Fibroblast of lung (primary cell): Measurements from ENCODE around the gene DND1.

ENCODE experiments used
- CTCF ChIP-seq, 2 donors: IDR thresholded peaks in 1 of 2; conservative IDR thresholded peaks in 1 of 2; 1 replicate in 1 of 2; 2 replicates in 1 of 2; pipeline ENCODE4 v1.5.1; 2011 to 2012; ENCODE audit warnings: low read length in 2 of 2, control low read depth in 1 of 2, inconsistent platforms in 1 of 2, low read depth in 1 of 2, mild to moderate bottlenecking in 1 of 2
- EZH2 ChIP-seq: IDR thresholded peaks from 2 replicates; pipeline ENCODE4 v1.5.1; 2012; ENCODE audit warnings: low read length, control low read depth, mild to moderate bottlenecking; ENCODE audit errors: missing control alignments

- TF ChIP-seq CTCF (conservative IDR thresholded peaks at IDR 0.05 in 1 of 2, IDR thresholded peaks at IDR 0.05 in 1 of 2; ENCODE audit: low read depth in 1 of 2, low read length in 2 of 2): no peak
- TF ChIP-seq EZH2: no peak
Observed at GRCh38 chr5:140664359-140665119, 8.8 kb downstream of the DND1 start, which contains the start of gene WDR55.
